MM.1S (cell line): Measurements from ENCODE around the gene RGL4.
"Not testable (repeated sequence)": the region's sequence is repeated elsewhere in the genome, so short reads cannot be mapped to it uniquely, and the experiment has no call there.

Experiments used
- CTCF ChIP-seq: fragments of 300-600 bp; sonication (generic); IDR thresholded peaks from 2 replicates; pipeline ENCODE4 v1.5.1; 2016; ENCODE audit warnings: antibody characterized with exemption, low read length, mixed read lengths
- EZH2 ChIP-seq: fragments of 300-600 bp; sonication (generic); optimal IDR thresholded peaks from 2 replicates; pipeline ENCODE3; 2017; ENCODE audit warnings: low read depth, mild to moderate bottlenecking, antibody characterized with exemption, low read length, mixed read lengths
- EZH2phosphoT487 ChIP-seq: fragments of 300-600 bp; sonication (generic); IDR thresholded peaks from 2 replicates; pipeline ENCODE4 v1.6.1; 2018; ENCODE audit warnings: antibody characterized with exemption, low read length

- TF ChIP-seq CTCF, EZH2, EZH2phosphoT487: not testable (repeated sequence)
These were observed 30.4 kb upstream of the RGL4 start for GRCh38 chr22:23660381-23660780.
